Mesothelial cell of epicardium (in vitro differentiated cells): Measurements from ENCODE around the gene KCNK17. TPM values are rescaled to one million over a fixed set of nuclear protein-coding genes. Genes with fewer than 3 reads are reported as not detected.

Source experiments
- DNase-seq, 2 experiments: peaks; one replicate each; pipeline ENCODE4 v3.0.0; 2021; ENCODE audit warnings: low spot score in 2 of 2; ENCODE audit not compliant: unreplicated experiment in 2 of 2
- H3K27ac Mint-ChIP-seq: 2 replicates; pipeline ENCODE4 v1.8.0; 2021; ENCODE audit warnings: mixed read lengths
- H3K27me3 Mint-ChIP-seq: 2 replicates; pipeline ENCODE4 v1.8.0; 2021; ENCODE audit warnings: low read depth, mixed read lengths
- H3K36me3 Mint-ChIP-seq: 2 replicates; pipeline ENCODE4 v1.8.0; 2021; ENCODE audit warnings: mixed read lengths
- H3K4me1 Mint-ChIP-seq: 2 replicates; pipeline ENCODE4 v1.8.0; 2021; ENCODE audit warnings: mixed read lengths
- H3K4me3 Mint-ChIP-seq: 2 replicates; pipeline ENCODE4 v1.8.0; 2021; ENCODE audit warnings: mild to moderate bottlenecking, moderate library complexity, mixed read lengths
- H3K9me3 Mint-ChIP-seq: 2 replicates; pipeline ENCODE4 v1.8.0; 2021; ENCODE audit warnings: mixed read lengths
- total RNA-seq: library from RNA; stranded (reverse); gene quantifications from 3 replicates; pipeline ENCODE4 v1.2.1, GENCODE V29; 2021
- TF ChIP-seq, protein P1 (sequence below): fragments of 200-600 bp; sonication (generic); IDR thresholded peaks from one replicate; pipeline ENCODE4 v1.5.0; 2021; ENCODE audit warnings: antibody characterized with exemption; ENCODE audit not compliant: unreplicated experiment

Gene KCNK17, protein sequence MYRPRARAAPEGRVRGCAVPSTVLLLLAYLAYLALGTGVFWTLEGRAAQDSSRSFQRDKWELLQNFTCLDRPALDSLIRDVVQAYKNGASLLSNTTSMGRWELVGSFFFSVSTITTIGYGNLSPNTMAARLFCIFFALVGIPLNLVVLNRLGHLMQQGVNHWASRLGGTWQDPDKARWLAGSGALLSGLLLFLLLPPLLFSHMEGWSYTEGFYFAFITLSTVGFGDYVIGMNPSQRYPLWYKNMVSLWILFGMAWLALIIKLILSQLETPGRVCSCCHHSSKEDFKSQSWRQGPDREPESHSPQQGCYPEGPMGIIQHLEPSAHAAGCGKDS
- total RNA-seq: not detected in 3 replicates

- TF ChIP-seq, protein P1, sequence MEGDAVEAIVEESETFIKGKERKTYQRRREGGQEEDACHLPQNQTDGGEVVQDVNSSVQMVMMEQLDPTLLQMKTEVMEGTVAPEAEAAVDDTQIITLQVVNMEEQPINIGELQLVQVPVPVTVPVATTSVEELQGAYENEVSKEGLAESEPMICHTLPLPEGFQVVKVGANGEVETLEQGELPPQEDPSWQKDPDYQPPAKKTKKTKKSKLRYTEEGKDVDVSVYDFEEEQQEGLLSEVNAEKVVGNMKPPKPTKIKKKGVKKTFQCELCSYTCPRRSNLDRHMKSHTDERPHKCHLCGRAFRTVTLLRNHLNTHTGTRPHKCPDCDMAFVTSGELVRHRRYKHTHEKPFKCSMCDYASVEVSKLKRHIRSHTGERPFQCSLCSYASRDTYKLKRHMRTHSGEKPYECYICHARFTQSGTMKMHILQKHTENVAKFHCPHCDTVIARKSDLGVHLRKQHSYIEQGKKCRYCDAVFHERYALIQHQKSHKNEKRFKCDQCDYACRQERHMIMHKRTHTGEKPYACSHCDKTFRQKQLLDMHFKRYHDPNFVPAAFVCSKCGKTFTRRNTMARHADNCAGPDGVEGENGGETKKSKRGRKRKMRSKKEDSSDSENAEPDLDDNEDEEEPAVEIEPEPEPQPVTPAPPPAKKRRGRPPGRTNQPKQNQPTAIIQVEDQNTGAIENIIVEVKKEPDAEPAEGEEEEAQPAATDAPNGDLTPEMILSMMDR: no peak
- Mint-ChIP-seq H3K9me3 (peaks cover 5% of the 10 kb centered on the region), H3K36me3 (no peaks in the 10 kb centered on the region), H3K4me3 (peak within 1 kb of the TSS; percentile 52), H3K27ac (no peak within 1 kb of the TSS), H3K4me1 (peaks cover 1% of the 10 kb centered on the region), H3K27me3 (peaks cover 97% of the 10 kb centered on the region)
- no peak for DNase-seq
Observed at GRCh38 chr6:39314273-39314795, at the start of gene KCNK17. Gene KCNK17 (minus strand): TSS chr6:39314419. CDS start chr6:39314320, 99 bp downstream.

DNA sequence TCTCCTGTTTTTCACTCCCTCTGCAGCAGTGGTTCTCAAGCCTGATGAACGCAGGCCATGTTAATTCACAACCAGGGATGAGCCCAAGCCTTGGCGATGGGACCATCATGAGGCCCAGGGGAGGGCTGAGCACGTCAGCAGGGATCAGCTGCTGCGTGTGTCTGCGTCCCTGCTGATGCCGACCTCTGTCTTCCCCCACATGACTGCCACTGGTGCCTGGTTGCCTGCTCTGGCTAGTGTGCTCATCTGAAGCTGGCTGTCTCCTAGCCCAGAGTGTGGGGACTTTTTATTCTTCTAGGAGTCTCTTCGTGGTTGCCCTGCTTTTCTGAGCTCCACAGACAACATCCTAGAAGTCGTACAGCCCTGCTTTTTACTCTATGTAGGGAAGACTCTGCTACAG, 49.1 kb upstream of the KCNK17 start:
- peaks cover 5% of the 10 kb centered on the region for H3K27me3 Mint-ChIP-seq
- H3K27ac Mint-ChIP-seq: no peak overlapping the region
- DNase-seq: no peak
- H3K9me3 Mint-ChIP-seq: no peaks in the 10 kb centered on the region
- peaks cover 10% of the 10 kb centered on the region for H3K4me1 Mint-ChIP-seq
- TF ChIP-seq, protein P1: no peak
- no peak overlapping the region for H3K4me3 Mint-ChIP-seq
- H3K36me3 Mint-ChIP-seq: no peaks in the 10 kb centered on the region

- no peak for DNase-seq
- H3K27me3 Mint-ChIP-seq: peaks cover 5% of the 10 kb centered on the region
- no peak overlapping the region for H3K27ac Mint-ChIP-seq
- H3K4me1 Mint-ChIP-seq: peaks cover 13% of the 10 kb centered on the region
- H3K9me3 Mint-ChIP-seq: no peaks in the 10 kb centered on the region
- TF ChIP-seq, protein P1: no peak
- H3K36me3 Mint-ChIP-seq: no peaks in the 10 kb centered on the region
- no peak overlapping the region for H3K4me3 Mint-ChIP-seq
Observed at GRCh38 chr6:39362487-39362865, 48.3 kb upstream of the KCNK17 start.

- peak; percentile 40 to 79 for DNase-seq
- no peaks in the 10 kb centered on the region for H3K36me3 Mint-ChIP-seq
- H3K27ac Mint-ChIP-seq: no peak overlapping the region
- H3K4me3 Mint-ChIP-seq: no peak overlapping the region
- H3K9me3 Mint-ChIP-seq: no peaks in the 10 kb centered on the region
- H3K4me1 Mint-ChIP-seq: peaks cover 12% of the 10 kb centered on the region
- TF ChIP-seq, protein P1: peak; percentile 75
- peaks cover 5% of the 10 kb centered on the region for H3K27me3 Mint-ChIP-seq
Observed at GRCh38 chr6:39361657-39362486, 47.7 kb upstream of the KCNK17 start.

DNA sequence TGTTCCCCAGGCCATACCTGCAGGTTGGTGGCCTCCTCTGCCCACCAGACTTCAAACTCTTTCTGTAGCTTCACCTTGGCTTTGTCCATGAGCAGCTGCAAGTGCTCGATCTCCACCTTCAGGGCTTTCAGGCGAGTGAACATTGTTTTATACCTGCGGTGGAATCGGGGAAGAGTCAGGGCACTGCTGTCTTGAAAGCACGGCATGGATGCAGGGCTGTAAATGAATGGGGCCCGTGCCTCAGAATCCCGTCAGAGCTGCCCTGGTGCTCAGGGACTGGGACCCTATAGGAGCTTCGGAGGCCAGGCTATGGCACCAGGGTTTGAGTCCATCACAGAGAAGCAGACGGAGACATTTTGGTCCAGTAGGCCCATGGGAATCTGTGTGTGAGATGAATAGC, 46.2 kb upstream of the KCNK17 start:
- Mint-ChIP-seq H3K9me3 (no peaks in the 10 kb centered on the region), H3K27me3 (peaks cover 2% of the 10 kb centered on the region), H3K27ac (no peak overlapping the region), H3K36me3 (no peaks in the 10 kb centered on the region), H3K4me1 (peaks cover 12% of the 10 kb centered on the region), H3K4me3 (no peak overlapping the region)
- DNase-seq: no peak
- TF ChIP-seq, protein P1: no peak
